Activated T-cell treated with anti-CD3 and anti-CD28 coated beads, Interleukin-2, amount 50 U/mL, for 1 hour (primary cell): Measurements from ENCODE around the gene CLIC6.
"Not testable (repeated sequence)": the region's sequence is repeated elsewhere in the genome, so short reads cannot be mapped to it uniquely, and the experiment has no call there.

Experiments used
- DNase-seq: peaks from one replicate; pipeline ENCODE4 v3.0.0-alpha.2; 2020

Gene CLIC6

DNA sequence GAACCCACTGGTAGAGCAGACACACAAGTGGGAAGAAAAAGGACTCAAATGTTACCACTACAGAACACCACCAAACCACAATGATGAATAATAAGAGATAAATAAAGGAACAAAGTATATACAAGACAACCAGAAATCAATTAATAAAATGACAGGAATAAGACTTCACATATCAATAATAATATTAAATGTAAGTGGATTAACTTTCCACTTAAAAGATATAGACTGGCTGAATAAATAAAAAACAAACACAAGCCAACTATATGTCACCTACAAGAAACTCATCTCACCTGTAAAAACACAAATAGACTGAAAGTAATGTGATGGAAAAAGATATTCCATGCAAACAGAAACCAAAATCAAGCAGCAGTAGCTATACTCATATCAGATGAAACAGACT lies 6.9 kb upstream of the CLIC6 start:
- DNase-seq, result no peak

DNA sequence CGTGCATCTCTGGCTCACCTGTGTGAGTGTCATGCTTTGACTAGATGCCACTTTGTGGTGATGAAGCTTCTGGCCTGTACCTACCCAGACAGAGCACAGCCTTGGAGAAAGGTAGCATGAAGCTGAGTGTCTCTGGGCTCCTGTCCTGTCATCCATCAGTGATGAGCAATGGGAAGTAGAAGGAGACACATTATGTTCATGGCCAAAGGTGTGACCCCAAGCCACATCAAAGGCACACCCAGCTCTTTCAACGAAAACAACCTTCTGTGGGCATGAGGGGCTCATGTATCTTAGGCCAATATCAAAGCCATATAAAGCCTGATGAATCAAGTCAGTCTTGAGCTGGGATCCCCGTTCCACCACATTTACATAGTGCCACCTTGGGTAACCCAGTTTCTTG lies 1.0 kb upstream of the CLIC6 start:
- DNase-seq, result no peak

DNA sequence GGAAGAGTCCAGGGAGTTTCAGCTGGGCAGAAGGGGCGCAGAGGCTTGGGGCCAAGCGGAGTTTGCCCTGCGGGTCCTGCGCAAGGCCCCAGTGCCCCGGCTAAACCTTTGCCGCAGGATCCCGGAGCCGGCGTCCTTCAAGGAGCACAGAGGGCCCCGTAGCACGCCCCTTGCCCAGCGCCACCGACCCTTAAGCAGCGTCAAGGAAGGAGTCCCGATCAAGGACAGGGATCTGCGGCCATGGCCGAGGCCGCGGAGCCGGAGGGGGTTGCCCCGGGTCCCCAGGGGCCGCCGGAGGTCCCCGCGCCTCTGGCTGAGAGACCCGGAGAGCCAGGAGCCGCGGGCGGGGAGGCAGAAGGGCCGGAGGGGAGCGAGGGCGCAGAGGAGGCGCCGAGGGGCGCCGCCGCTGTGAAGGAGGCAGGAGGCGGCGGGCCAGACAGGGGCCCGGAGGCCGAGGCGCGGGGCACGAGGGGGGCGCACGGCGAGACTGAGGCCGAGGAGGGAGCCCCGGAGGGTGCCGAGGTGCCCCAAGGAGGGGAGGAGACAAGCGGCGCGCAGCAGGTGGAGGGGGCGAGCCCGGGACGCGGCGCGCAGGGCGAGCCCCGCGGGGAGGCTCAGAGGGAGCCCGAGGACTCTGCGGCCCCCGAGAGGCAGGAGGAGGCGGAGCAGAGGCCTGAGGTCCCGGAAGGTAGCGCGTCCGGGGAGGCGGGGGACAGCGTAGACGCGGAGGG lies 520 bp downstream of the CLIC6 start:
- DNase-seq, result peak; percentile 25

DNA sequence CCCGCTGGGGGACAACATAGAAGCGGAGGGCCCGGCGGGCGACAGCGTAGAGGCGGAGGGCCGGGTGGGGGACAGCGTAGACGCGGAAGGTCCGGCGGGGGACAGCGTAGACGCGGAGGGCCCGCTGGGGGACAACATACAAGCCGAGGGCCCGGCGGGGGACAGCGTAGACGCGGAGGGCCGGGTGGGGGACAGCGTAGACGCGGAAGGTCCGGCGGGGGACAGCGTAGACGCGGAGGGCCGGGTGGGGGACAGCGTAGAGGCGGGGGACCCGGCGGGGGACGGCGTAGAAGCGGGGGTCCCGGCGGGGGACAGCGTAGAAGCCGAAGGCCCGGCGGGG lies 1.1 kb downstream of the CLIC6 start:
- DNase-seq, result not testable (repeated sequence)

DNA sequence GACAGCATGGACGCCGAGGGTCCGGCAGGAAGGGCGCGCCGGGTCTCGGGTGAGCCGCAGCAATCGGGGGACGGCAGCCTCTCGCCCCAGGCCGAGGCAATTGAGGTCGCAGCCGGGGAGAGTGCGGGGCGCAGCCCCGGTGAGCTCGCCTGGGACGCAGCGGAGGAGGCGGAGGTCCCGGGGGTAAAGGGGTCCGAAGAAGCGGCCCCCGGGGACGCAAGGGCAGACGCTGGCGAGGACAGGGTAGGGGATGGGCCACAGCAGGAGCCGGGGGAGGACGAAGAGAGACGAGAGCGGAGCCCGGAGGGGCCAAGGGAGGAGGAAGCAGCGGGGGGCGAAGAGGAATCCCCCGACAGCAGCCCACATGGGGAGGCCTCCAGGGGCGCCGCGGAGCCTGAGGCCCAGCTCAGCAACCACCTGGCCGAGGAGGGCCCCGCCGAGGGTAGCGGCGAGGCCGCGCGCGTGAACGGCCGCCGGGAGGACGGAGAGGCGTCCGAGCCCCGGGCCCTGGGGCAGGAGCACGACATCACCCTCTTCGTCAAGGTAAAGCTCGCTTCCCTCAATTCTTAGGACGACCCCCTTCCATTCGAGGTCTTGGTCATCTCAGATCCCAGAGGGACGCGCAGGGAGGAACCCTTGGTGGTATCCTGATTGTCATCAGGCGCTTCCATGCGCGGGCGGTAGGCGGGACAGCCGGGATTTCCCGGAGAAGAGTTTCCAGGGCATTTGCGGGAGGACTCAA lies 1.6 kb downstream of the CLIC6 start:
- DNase-seq, result no peak

DNA sequence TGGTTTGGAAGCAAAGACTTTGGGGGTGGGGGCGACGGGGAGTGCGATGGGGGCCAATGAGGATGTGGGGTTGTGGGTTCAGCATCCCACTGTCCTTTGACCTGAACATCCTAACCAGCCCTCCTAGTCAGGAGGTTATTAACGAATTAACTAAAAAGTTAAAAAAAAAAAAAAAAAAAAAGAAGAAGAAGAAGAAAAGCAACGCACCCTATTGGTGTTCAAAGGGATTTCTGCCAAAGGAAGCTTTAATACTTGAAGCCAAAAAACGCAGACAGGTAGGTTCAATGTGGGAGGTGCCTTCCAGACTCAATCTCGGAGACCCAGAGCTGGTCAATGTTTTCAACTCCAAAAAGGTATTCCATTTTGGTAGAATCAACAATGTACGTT lies 2.2 kb downstream of the CLIC6 start:
- DNase-seq, result no peak

DNA sequence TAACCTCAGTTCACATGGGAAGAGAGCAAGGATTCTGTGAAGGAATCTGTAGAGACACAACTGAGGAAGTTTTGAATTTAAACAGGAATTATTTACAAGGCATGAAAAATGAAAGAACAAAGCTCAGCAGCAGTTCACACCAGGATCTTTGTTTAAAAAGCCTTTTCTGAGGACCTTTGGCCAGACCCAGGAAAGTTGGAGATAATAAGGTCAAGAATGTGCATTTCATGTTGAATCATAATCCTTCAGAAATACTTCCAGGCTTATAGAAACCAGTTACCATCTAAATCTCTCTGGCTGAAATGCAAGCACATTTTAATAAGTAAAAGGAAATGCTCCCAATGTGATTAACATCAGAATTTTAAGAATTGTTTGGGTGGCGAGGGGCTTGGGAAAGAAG lies 2.7 kb downstream of the CLIC6 start:
- no peak for DNase-seq

DNA sequence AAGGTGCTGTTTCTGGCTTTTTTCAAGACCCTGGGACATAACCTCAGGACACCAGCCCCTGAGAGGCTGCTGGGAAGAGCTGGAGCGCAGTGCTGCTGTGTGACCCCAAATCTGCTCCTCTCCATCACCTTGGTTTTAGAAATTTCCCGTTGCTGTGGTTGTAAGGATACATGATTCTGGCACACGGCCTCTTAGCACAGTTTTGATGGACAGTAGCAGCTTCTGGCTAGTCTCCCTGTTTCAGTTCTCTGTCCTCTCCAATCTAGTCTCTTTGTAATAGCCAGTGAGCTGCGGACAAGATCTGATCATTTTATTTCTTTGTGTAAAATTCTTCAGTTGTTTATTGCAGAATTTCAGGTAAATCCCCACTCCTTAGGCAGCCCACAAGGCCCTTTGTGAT lies 3.1 kb downstream of the CLIC6 start:
- DNase-seq, result no peak

DNA sequence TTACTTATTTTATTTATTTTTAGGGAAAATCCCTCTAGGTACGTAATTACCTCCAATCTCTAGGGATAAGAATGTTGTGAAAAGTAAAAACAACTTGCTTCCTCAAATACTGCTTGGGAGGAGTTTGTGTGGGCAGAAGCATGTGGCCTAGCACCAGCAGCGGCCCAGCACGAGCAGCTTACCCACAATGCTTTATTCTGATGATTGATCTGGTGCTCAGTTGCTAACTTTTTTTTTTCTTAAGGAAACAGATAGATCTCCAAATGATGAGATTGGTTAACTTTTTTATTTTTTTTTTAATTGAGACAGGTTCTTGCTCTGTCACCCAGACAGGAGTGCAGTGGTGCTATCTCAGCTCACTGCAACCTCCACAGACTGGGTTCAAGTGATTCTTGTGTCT lies 4.2 kb downstream of the CLIC6 start:
- no peak for DNase-seq

DNA sequence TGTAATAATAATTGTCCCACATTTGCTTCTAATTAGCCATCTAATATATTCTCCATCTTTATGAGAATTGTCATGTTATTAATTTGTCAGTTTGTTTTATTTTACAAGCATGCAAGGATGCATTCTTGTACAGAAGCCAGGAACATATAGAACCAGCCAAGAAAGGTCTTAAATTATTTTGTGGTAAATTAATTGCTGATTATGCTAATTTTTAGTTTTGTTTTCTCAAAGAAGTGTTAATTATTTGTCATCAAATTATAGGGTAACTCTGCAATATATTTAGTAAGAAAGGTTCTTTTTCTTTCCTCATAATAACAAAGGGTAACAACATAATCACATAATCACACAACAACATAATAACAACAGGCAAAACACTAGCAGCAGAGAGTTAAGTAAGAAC lies 5.7 kb downstream of the CLIC6 start:
- no peak for DNase-seq

DNA sequence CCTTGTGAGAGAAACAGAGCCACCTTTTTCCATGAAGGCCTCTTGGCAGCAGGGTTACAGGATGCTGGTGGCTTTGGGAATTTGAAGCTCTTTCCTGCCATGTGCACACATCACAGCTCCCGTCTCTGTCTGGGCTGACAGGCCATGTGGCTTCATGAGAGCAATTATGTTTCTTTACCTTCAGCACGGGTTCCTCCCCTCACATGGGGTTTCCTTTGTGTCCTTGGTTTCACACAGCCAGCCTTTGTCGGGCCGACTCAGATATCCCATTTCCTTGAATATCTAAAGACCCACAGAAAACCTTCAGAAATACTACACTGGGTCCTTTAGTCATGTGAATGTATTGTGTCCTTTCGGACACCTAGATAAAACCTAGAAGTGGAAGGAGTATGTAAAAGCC lies 7.1 kb downstream of the CLIC6 start:
- DNase-seq, result no peak

DNA sequence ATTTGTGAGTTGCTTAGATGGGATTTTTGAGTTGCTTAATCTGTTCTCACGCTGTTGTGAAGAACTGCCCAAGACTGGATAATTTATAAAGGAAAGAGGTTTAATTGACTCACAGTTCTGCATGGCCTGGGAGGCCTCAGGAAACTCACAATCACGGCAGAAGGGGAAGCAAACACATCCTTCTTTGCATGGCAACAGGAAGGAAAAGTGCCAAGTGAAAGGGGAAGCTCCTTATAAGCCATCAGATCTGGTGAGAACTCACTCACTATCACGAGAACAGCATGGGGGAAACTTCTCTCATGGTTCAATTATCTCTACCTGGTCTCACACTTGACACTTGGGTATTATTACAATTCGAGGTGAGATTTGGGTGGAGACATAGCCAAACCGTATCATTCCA lies 10.3 kb downstream of the CLIC6 start:
- no peak for DNase-seq

DNA sequence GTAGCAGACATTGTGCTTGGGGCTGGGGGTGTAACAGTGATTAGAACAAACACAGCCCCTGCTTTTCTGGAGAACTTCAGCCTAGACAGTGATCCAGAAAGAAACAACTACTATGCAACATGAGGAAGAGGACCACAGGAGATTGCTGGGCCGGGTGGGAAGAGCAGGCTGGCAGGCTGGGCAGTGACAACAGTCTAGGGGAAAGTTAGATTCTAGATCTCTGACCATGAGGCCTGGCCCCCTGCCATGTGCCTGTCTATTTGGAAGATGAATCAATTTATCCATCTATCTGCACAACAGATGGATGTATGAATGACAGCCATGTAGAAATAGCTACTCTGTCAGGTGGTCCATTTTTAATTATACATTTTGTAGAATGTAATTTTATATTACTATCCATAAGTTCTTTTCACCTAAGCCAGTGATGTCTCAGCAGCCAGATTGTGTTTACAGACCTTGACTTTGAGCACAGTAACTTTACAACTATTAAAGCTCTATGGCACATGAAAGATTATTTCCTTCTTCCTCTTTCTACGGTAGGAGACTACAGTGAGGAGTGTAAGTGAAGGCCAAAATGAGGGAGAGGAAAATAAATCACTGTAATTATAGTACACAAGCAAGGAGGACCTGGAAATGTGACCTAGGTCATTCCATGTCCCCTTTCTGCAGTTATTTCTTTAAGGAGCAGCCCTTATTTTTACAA lies 15.5 kb downstream of the CLIC6 start:
- no peak for DNase-seq

DNA sequence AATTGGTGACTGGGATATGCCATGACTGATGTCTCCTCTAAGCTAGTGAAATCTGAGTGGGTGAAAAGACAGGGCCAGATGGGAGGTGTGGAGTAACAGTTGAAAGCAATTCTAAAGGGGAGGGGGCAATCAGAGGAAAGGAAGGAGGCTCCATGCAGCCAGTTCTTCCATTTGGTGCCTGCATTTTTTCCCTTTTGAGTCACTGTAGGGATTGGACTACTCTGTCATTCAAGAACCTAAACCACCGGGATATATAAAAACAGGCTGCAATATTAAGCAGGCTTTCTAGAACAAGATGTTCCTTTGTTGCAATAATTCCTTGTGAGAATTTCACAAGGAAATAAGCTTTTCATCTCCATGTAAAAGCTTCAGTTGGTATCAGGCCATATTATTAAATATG lies 18.3 kb downstream of the CLIC6 start:
- DNase-seq, result no peak

DNA sequence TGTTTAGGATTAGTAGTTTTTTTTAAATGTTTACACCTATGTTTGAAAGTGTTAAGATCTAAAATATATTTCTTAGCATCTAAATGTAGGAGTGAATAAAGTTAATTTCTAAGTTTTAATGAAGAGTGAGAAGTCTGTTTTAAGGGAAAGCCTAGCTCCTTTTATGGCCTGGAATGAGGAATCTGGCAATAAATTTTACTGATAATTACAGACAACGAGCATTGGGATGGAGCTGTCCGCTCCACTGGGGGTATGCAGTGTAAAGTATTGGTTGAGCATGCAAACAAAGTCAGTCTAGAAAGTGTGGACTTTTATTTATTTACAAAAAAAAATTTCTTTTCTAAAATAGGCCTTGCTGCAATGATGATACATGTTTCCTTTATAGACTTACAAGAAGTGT lies 19.0 kb downstream of the CLIC6 start:
- DNase-seq, result no peak

DNA sequence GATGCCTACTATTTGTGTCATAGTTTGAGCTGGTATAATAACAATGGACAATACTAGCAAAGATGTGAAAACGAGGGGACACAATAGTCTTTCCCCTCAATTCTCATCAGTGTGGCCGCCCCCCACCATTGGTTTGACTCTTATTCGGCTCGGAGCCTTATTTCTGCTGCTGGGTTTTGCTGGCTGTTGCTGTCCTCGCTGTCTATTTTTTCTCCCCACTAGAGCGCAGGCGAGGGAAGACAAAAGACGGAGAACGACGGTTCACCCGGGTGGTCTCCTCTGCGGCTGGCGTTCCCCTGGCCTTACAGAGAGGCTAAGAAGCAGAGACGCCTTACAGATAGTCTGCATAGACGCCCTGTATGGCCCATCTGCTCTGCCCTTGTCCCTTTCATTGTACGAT lies 19.4 kb downstream of the CLIC6 start:
- no peak for DNase-seq

DNA sequence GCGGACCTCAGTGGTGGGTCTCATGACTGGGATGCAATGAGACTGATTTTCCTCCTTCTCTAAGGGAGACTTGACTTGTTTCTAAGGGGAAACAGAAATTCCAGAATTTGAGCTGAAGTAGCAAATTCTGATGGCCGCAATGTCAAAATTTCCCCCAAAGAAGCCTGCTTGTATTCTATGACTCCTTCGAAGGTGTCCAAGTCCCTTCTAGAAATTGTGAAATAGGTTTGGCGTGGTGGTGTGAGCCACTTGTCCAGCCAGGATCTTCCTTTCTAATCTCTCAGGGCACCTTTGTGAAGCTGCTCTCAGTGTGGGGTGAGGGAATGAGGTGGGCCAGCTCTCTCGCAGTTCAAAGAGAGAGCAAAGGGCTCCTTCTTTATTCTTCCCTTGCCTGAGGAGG lies 19.9 kb downstream of the CLIC6 start:
- no peak for DNase-seq

DNA sequence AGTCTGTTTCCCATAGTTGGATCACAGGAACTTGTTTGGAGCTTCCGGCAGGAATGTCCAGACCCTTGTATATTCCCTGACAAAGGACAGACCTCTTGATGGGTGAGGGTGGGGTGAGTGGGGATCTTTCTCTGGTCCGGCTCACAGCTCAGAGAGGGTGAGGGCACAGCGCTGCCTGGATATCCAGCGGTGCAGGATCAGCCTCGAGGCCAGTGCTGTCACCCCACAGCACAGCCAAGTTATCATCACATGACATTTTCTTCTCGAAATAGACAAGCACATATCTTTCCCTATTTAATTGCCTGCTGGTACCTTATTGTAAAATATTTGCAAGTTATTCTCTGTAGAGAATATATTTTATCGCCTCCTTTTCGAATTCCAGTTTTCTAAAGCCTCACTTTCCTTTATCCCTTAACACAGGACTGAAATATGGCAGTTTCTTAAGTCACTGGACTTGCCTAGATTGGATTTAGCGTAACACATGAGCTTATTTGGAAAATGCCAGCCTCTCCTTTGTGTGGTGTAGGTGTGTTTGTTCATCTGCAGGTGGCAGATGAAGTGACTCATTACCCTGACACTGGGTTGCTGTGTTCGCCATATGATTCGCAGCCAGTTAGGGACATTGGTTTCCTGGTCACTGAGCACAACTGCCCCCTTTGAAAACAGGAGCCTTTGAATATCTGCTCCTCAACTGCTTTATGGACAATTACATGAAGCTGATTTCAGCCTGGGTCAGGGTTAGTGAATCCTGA lies 21.4 kb downstream of the CLIC6 start:
- DNase-seq, result no peak

DNA sequence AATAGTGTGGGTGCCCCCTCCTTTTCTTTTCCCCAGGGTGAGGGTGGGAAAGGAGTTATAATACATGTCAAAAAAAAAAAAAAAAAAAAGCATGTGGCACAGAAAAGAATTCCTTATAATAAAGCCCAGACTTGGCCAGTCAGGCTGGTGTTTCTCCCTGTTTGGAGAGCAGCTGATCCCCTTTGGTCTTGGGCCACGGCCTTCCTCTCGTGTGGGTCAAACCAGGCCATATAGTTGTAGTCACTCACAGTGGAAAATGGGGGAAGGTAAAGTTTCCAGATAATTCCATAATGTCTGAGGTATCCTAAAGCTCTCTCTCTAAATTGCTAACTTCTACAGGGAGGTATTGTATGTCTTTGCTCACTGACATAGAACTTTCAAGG lies 22.0 kb downstream of the CLIC6 start:
- DNase-seq, result no peak

DNA sequence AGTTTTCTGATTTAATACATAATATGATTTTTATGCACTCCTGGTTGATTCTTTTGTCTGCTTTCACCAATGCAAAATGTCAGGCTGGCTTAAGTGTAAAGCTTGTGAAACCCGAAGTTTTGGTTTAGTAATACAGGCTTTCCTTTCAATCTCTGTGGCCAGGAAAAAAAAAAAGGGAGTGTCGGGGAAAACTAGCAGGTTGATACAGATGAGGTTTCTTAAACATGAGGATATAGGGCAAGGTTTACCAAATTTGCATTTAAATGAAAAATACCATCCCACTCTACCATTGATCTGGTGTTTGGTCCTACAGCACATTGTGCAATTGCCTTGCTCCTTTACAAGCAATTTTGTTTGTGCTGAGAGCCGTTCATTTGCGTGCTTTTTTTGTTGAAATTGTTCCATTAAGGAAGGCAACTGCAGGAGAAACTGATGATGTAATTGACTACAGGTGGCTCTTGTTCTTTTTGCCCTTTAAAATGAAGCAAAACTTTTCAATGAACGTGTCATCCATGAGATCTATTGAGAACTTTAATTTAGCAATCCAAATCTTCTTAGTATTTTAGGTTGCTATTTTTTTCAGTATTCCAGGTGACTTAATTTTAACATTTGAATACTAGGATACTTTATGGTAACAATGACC lies 22.7 kb downstream of the CLIC6 start:
- DNase-seq, result no peak

DNA sequence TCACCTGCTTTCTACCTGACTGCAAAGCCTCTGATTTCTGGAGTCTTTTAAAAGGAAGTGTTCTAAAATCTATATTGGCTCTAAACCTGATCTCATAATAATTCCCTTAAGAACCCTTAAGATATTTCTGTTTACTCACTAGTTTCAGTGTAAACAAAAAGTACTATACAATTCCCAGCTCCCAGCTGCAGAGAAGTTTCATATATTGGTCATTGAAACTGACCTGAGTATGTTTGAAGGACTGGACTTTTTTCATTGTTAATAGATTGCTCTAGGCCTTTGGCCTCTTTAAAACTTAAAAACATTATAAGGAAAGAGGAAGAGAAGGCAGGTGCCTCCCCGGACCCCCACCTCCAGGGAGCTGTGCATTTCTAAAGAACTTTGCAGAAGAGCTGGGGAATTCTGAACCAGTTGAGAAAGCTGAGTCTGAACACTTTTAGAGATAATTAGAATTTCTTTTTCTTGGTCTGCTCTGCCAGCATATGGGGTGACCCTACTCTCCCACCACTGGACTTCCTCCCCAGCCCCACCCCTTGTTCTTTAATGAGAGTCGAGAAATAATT lies 23.7 kb downstream of the CLIC6 start:
- no peak for DNase-seq

DNA sequence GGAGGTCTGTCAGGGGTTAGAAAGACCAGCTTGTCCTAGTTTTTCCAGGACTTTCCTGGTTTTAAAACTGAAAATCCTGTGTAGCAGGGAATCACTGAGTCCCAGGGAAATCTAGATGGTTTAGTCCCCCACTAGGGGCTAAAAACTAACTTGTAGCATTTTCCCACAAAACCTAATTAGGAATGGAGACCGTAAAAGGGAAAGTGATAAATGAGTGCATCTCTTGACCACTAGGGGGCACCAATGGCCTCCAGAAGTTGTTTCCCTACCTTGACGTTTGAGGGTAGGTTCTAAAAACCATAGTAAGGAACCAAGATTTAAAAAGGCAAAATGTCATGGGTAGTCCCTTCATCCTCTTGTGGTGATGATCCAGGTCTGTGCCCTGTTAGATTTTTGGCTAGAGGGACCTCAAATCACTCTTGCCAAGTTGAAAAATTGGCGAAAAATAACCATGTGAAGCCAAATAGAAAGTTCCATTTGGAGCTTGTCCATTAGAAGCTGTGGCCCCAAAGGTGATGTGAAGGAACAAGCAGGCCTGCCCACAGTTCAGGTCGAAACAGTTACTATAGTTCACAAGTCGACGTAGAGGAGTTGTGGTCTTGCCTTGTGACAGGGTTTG lies 24.5 kb downstream of the CLIC6 start:
- DNase-seq, result no peak
